NOMO-1 treated with dmso at 0.1 percent for 144 hours (cell line): Measurements from ENCODE around the gene KMT5B.
"Not testable (repeated sequence)": the region's sequence is repeated elsewhere in the genome, so short reads cannot be mapped to it uniquely, and the experiment has no call there.

Experiments
- DNase-seq: peaks from one replicate; lab custom pipeline; 2025; ENCODE audit not compliant: unreplicated experiment; lab: John Stamatoyannopoulos, UW

Gene KMT5B

GRCh38 chr11:68213135-68213515, at the start of gene KMT5B:
Gene KMT5B (minus strand): TSS chr11:68213296. CDS start chr11:68190076, 23,220 bp downstream.
- DNase-seq, result no peak

- no peak for DNase-seq
Observed at GRCh38 chr11:68262544-68262827, 49.4 kb upstream of the KMT5B start.

GRCh38 chr11:68261749-68262543, 48.9 kb upstream of the KMT5B start:
- DNase-seq, result no peak

GRCh38 chr11:68261006-68261405, 47.9 kb upstream of the KMT5B start:
- no peak for DNase-seq

GRCh38 chr11:68260484-68260883, 47.4 kb upstream of the KMT5B start:
- no peak for DNase-seq

GRCh38 chr11:68259122-68259959, 46.2 kb upstream of the KMT5B start:
- no peak for DNase-seq

GRCh38 chr11:68258363-68258765, 45.3 kb upstream of the KMT5B start:
- DNase-seq, result no peak

GRCh38 chr11:68257477-68258362, 44.6 kb upstream of the KMT5B start:
- peak; percentile 55 for DNase-seq

GRCh38 chr11:68256331-68256741, 43.2 kb upstream of the KMT5B start:
- DNase-seq, result no peak

GRCh38 chr11:68255526-68255925, 42.4 kb upstream of the KMT5B start:
- DNase-seq, result no peak

GRCh38 chr11:68254421-68254820, 41.3 kb upstream of the KMT5B start:
- no peak for DNase-seq

- DNase-seq, result no peak
Observed at GRCh38 chr11:68251765-68252164, 38.7 kb upstream of the KMT5B start.

GRCh38 chr11:68244912-68245311, 31.8 kb upstream of the KMT5B start:
- DNase-seq, result not testable (repeated sequence)

GRCh38 chr11:68243847-68244246, 30.8 kb upstream of the KMT5B start:
- DNase-seq, result not testable (repeated sequence)

GRCh38 chr11:68242616-68243015, 29.5 kb upstream of the KMT5B start:
- no peak for DNase-seq

- no peak for DNase-seq
Observed at GRCh38 chr11:68231621-68232020, 18.5 kb upstream of the KMT5B start.

- no peak for DNase-seq
Observed at GRCh38 chr11:68229601-68230000, 16.5 kb upstream of the KMT5B start.

GRCh38 chr11:68226421-68226820, 13.3 kb upstream of the KMT5B start:
- no peak for DNase-seq

GRCh38 chr11:68224606-68225005, 11.5 kb upstream of the KMT5B start:
- no peak for DNase-seq

- no peak for DNase-seq
Observed at GRCh38 chr11:68223275-68223674, 10.2 kb upstream of the KMT5B start.

- no peak for DNase-seq
Observed at GRCh38 chr11:68221406-68221805, 8.3 kb upstream of the KMT5B start.
